ENCODE measurements around the gene RFX2.

DNA sequence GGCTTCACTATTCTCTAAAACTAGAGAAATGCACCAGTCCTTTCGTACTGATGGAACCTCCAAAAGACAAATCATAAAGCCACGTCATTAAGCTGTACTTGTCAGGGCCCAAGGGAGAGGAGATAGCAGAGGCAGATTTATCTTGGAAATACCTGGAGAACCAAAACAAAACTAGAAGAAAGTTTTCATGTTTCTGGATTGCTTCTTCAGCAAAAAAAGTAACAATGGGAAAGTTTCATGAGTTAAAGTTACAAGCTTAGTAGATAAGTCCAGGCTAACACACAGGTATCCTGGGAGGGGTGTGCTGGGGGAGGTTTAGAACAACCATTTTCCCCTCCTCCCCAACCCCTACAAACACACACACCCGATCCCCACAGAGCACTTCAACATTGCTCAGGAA, 154.0 kb downstream of the RFX2 start:
- TF ChIP-seq, protein P1, sequence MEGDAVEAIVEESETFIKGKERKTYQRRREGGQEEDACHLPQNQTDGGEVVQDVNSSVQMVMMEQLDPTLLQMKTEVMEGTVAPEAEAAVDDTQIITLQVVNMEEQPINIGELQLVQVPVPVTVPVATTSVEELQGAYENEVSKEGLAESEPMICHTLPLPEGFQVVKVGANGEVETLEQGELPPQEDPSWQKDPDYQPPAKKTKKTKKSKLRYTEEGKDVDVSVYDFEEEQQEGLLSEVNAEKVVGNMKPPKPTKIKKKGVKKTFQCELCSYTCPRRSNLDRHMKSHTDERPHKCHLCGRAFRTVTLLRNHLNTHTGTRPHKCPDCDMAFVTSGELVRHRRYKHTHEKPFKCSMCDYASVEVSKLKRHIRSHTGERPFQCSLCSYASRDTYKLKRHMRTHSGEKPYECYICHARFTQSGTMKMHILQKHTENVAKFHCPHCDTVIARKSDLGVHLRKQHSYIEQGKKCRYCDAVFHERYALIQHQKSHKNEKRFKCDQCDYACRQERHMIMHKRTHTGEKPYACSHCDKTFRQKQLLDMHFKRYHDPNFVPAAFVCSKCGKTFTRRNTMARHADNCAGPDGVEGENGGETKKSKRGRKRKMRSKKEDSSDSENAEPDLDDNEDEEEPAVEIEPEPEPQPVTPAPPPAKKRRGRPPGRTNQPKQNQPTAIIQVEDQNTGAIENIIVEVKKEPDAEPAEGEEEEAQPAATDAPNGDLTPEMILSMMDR (IDR thresholded peaks at IDR 0.05; ENCODE audit: low read depth, low read length, missing input control), result no peak
- TF ChIP-seq, protein P2, sequence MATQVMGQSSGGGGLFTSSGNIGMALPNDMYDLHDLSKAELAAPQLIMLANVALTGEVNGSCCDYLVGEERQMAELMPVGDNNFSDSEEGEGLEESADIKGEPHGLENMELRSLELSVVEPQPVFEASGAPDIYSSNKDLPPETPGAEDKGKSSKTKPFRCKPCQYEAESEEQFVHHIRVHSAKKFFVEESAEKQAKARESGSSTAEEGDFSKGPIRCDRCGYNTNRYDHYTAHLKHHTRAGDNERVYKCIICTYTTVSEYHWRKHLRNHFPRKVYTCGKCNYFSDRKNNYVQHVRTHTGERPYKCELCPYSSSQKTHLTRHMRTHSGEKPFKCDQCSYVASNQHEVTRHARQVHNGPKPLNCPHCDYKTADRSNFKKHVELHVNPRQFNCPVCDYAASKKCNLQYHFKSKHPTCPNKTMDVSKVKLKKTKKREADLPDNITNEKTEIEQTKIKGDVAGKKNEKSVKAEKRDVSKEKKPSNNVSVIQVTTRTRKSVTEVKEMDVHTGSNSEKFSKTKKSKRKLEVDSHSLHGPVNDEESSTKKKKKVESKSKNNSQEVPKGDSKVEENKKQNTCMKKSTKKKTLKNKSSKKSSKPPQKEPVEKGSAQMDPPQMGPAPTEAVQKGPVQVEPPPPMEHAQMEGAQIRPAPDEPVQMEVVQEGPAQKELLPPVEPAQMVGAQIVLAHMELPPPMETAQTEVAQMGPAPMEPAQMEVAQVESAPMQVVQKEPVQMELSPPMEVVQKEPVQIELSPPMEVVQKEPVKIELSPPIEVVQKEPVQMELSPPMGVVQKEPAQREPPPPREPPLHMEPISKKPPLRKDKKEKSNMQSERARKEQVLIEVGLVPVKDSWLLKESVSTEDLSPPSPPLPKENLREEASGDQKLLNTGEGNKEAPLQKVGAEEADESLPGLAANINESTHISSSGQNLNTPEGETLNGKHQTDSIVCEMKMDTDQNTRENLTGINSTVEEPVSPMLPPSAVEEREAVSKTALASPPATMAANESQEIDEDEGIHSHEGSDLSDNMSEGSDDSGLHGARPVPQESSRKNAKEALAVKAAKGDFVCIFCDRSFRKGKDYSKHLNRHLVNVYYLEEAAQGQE (IDR thresholded peaks at IDR 0.05), result no peak
- TF ChIP-seq, protein P3, sequence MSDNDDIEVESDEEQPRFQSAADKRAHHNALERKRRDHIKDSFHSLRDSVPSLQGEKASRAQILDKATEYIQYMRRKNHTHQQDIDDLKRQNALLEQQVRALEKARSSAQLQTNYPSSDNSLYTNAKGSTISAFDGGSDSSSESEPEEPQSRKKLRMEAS (IDR thresholded peaks at IDR 0.05), result no peak
- TF ChIP-seq TAF1 (conservative IDR thresholded peaks at IDR 0.05) (no peak), FOXA1 (IDR thresholded peaks at IDR 0.05) (no peak), JUND (IDR thresholded peaks at IDR 0.05) (no peak), RAD21 (IDR thresholded peaks at IDR 0.05) (no peak), SP1 (IDR thresholded peaks at IDR 0.05) (no peak), HNF4G (IDR thresholded peaks at IDR 0.05) (no peak), GABPA (IDR thresholded peaks at IDR 0.05 in 1 of 2, conservative IDR thresholded peaks at IDR 0.05 in 1 of 2) (no peak)
- TF ChIP-seq, protein P4, sequence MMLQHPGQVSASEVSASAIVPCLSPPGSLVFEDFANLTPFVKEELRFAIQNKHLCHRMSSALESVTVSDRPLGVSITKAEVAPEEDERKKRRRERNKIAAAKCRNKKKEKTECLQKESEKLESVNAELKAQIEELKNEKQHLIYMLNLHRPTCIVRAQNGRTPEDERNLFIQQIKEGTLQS (IDR thresholded peaks at IDR 0.05), result no peak
